ENCODE results near the gene FBP2.

GRCh38 chr9:94581728-94582127 is 11.9 kb downstream of the FBP2 start:
- TF ChIP-seq CTCF (IDR thresholded peaks at IDR 0.05) = no peak
- TF ChIP-seq POLR2A (IDR thresholded peaks at IDR 0.05) = no peak

Data from esophagus squamous epithelium (tissue), 4 donors.